Astrocyte of the cerebellum (primary cell): ENCODE measurements around the gene CBX8.

Experiments used
- DNase-seq: peaks from one replicate; pipeline ENCODE4 v3.0.0-alpha.2; 2011; ENCODE audit warnings: low read depth
- H3K4me3 ChIP-seq: 2 replicates; pipeline ENCODE4 v1.5.1; 2011; ENCODE audit warnings: mild to moderate bottlenecking, low read depth, low read length, moderate library complexity
- in situ Hi-C: cut with HindIII; loops from 2 replicates; pipeline ENCODE4 v1.10.0; 2017; ENCODE audit warnings: low sequenced_read_pairs
- TF ChIP-seq, protein P1 (sequence below): IDR thresholded peaks from 2 replicates; pipeline ENCODE4 v1.5.1; 2012; ENCODE audit warnings: low read length, low read depth, moderate library complexity, mild to moderate bottlenecking; ENCODE audit errors: missing control alignments

The CBX8 gene

DNA sequence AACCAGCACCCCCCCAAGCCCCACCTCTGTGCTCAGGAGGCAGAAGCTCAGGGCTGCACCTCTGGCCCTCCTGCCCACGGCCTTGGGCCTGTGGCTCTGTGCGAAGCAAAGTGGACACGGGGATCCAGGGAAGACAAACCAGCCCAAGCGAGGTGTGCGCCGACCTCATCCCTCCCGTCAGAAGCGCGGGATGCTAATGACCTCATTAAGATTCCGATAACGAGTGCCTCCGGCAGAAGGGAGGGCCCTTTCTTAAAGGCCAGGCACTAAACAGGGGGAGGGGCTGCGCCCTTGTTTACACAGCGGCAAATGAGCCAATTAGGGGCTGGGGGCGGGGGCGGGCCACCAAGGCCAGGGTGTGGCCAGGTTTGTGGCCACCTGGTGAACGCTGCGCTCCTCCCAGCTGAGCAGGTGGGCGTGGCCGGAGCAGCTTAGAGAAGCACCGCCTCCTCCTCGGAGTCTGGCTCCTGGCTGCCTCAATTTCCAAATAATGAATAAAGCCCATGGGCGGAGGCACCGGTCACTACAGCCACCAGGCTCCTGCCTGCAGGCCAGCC lies 39.2 kb upstream of the CBX8 start:
- H3K4me3 ChIP-seq = no peak overlapping the region
- TF ChIP-seq, protein P1, sequence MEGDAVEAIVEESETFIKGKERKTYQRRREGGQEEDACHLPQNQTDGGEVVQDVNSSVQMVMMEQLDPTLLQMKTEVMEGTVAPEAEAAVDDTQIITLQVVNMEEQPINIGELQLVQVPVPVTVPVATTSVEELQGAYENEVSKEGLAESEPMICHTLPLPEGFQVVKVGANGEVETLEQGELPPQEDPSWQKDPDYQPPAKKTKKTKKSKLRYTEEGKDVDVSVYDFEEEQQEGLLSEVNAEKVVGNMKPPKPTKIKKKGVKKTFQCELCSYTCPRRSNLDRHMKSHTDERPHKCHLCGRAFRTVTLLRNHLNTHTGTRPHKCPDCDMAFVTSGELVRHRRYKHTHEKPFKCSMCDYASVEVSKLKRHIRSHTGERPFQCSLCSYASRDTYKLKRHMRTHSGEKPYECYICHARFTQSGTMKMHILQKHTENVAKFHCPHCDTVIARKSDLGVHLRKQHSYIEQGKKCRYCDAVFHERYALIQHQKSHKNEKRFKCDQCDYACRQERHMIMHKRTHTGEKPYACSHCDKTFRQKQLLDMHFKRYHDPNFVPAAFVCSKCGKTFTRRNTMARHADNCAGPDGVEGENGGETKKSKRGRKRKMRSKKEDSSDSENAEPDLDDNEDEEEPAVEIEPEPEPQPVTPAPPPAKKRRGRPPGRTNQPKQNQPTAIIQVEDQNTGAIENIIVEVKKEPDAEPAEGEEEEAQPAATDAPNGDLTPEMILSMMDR = no peak
- in situ Hi-C loops = no loop called here
- no peak for DNase-seq

GRCh38 chr17:79835470-79835899 lies 38.6 kb upstream of the CBX8 start:
- H3K4me3 ChIP-seq = no peak overlapping the region
- in situ Hi-C loops = no loop called here
- TF ChIP-seq, protein P1 = peak; percentile 17
- DNase-seq = no peak

DNA sequence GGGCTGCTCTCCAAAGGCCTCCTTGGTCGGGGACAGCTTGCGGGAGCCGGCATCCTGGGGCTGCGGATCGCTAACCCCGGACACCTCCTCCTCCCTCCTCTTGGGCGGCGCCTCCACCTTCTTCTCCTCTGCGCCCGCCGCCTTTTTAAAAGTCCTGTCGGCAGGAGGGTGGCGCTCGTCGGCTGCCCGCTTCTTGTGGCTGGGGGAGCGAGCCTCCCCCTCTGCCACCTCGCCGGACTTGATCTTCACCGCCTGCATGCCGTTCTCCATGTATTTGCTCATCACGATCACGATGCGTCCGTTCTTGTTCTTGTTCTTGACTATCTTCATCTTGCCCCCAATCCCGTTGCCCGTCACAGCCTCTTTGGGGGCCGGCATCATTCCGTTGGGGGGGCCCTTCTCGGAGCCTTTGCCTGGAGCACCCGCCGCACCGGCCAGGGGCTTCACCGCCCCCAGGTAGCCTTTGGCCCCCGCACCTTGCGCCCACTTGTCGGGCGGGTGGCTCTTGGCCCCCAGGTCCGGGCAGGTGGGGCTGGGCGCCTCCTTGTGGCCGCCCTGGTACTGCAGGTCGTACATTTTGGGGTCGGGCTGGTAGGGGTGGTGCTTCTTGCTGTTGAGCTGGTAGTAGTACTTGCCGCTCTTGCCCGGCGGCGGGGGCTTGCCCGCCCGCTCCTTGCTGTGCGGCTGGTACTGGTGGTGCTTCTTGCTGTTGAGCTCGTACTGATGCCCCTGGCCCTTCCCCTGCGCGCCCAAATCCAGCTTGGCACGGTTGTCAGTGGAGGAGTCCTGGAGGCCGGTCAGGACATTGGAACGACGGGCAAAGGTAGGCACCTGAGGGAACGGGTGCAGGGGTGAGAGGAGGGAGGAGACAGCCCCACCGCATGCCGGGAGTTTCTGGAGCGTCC lies 37.9 kb upstream of the CBX8 start:
- in situ Hi-C loops = no loop called here
- no peak for DNase-seq
- H3K4me3 ChIP-seq = no peak overlapping the region
- TF ChIP-seq, protein P1 = peak; percentile 74

- TF ChIP-seq, protein P1 = no peak
- no peak overlapping the region for H3K4me3 ChIP-seq
- in situ Hi-C loops = no loop called here
- DNase-seq = no peak
Measured at GRCh38 chr17:79833744-79834564, 37.1 kb upstream of the CBX8 start.

GRCh38 chr17:79833110-79833450 lies 36.2 kb upstream of the CBX8 start:
- H3K4me3 ChIP-seq = no peak overlapping the region
- DNase-seq = no peak
- TF ChIP-seq, protein P1 = no peak
- in situ Hi-C loops = no loop called here
